ENCODE measurements around the gene ARHGAP26.

ARHGAP26 gene

DNA sequence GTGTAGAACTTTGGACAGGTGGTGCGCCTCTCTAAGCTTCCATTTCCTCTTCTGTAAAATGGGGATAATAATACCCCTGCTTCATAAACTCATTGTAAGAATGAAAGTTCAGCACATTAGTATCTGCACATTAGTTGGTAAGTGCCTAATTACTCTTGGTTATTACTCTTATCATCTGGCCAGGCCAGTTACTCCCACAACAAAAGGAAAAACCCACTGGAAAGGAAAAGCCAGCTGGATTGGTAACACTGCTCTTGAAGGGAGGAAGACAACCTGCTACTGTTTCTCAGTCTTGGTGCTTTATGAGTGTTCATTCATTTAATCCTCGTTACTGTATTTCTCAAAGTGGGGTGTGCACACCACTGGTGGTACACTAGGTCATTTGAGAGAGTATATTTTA is 251.4 kb downstream of the ARHGAP26 start:
- TF ChIP-seq, protein P1, sequence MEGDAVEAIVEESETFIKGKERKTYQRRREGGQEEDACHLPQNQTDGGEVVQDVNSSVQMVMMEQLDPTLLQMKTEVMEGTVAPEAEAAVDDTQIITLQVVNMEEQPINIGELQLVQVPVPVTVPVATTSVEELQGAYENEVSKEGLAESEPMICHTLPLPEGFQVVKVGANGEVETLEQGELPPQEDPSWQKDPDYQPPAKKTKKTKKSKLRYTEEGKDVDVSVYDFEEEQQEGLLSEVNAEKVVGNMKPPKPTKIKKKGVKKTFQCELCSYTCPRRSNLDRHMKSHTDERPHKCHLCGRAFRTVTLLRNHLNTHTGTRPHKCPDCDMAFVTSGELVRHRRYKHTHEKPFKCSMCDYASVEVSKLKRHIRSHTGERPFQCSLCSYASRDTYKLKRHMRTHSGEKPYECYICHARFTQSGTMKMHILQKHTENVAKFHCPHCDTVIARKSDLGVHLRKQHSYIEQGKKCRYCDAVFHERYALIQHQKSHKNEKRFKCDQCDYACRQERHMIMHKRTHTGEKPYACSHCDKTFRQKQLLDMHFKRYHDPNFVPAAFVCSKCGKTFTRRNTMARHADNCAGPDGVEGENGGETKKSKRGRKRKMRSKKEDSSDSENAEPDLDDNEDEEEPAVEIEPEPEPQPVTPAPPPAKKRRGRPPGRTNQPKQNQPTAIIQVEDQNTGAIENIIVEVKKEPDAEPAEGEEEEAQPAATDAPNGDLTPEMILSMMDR (IDR thresholded peaks at IDR 0.05; ENCODE audit: control insufficient read depth, extremely low read depth, insufficient read depth) = no peak
- no peak overlapping the region for H3K4me3 ChIP-seq (ENCODE audit: low read depth, low read length)
- no peak for DNase-seq (ENCODE audit: low read depth)

DNA sequence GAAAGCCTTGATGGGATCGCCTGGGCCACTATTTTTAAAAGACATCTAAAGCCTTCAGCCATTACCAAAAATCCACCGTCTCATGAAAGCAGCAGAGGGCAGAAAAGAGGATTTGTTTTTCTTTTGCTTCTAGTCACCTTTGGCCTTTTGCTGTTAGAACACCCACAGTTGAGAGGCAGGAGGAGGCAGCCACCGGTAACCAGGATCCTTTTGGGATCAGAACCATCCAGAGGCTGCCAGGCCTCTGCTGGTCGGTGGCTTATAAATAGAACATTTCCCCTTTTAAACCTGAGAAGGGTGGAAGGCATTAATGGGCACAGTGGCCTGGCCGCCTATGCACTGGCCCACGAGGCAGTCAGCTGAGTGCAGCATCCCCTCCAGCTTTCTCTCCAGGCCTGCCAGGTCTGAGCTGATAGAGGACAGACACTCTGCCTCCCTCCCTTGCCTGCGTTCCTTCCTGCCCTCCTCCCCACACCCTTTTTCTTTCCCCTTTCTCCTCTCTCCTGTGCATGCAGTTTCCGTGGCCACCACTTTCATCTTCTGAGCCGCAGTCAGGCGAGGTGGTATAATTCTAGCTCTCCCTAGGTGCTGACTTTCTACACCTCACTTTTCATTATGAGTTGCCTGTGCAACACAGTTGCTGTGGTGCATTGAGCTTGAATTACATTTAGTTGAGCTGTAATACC is 253.4 kb downstream of the ARHGAP26 start:
- DNase-seq (ENCODE audit: low read depth) = no peak
- no peak overlapping the region for H3K4me3 ChIP-seq (ENCODE audit: low read depth, low read length)
- TF ChIP-seq, protein P1 (IDR thresholded peaks at IDR 0.05; ENCODE audit: control insufficient read depth, extremely low read depth, insufficient read depth) = no peak

DNA sequence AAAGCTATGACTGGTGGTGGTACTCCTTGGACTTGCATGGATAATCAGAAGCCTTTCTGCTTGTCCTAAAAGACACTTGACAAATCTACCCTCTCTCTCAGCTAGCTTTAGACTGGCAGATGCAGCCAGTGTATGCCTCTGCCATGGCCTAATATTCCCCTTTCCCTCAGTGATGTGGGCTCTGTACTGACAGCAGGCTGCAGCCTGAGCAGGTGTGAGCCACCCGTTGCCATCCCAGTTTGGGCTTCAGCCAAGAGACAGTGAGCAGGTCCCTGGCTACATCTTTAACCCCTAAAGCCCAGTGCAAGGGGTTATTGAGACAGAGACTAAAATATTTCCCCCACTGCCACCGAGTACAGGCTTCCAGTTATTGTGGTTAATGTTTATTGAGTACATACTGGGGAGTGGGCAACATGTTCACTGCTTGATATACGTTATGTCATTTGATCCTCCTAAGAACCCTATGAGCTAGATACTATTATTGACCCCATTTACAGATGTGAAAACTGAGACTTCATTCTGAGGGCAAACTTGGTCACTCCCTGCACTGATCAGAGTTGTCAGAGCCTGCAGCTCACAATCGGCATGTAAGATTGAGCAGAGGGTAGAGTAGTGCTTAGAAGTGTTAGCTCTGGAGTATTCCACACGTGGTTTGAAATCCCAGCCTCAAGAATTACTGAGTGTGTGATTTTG is 254.2 kb downstream of the ARHGAP26 start:
- no peak for DNase-seq (ENCODE audit: low read depth)
- TF ChIP-seq, protein P1 (IDR thresholded peaks at IDR 0.05; ENCODE audit: control insufficient read depth, extremely low read depth, insufficient read depth) = no peak
- H3K4me3 ChIP-seq (ENCODE audit: low read depth, low read length) = no peak overlapping the region

- no peak for DNase-seq (ENCODE audit: low read depth)
- TF ChIP-seq, protein P1 (IDR thresholded peaks at IDR 0.05; ENCODE audit: control insufficient read depth, extremely low read depth, insufficient read depth) = no peak
- no peak overlapping the region for H3K4me3 ChIP-seq (ENCODE audit: low read depth, low read length)
These were observed 255.2 kb downstream of the ARHGAP26 start for GRCh38 chr5:143025376-143025775.

GRCh38 chr5:143025971-143026370 is 255.8 kb downstream of the ARHGAP26 start:
- TF ChIP-seq, protein P1 (IDR thresholded peaks at IDR 0.05; ENCODE audit: control insufficient read depth, extremely low read depth, insufficient read depth) = no peak
- H3K4me3 ChIP-seq (ENCODE audit: low read depth, low read length) = no peak overlapping the region
- DNase-seq (ENCODE audit: low read depth) = no peak

- DNase-seq (ENCODE audit: low read depth) = no peak
- no peak overlapping the region for H3K4me3 ChIP-seq (ENCODE audit: low read depth, low read length)
- TF ChIP-seq, protein P1 (IDR thresholded peaks at IDR 0.05; ENCODE audit: control insufficient read depth, extremely low read depth, insufficient read depth) = no peak
These were observed 256.2 kb downstream of the ARHGAP26 start for GRCh38 chr5:143026380-143026779.

Measured in LNCaP clone FGC (cell line).